GM19397 (cell line): ENCODE results near the gene ADGRF5.
"Not testable (repeated sequence)": the region's sequence is repeated elsewhere in the genome, so short reads cannot be mapped to it uniquely, and the experiment has no call there.

Source experiments
- ATAC-seq: cut with Tn5 transposase; IDR thresholded peaks from one replicate; pipeline ENCODE4 v1.9.1; 2021; ENCODE audit warnings: mild to moderate bottlenecking, moderate library complexity; ENCODE audit not compliant: unreplicated experiment

Gene ADGRF5

GRCh38 chr6:46895930-46896329 is 25.8 kb downstream of the ADGRF5 start:
- ATAC-seq, result no peak

GRCh38 chr6:46894433-46894832 is 27.3 kb downstream of the ADGRF5 start:
- no peak for ATAC-seq

- no peak for ATAC-seq
Observed at GRCh38 chr6:46893648-46894047, 28.1 kb downstream of the ADGRF5 start.

- ATAC-seq, result no peak
Observed at GRCh38 chr6:46891252-46891795, 30.4 kb downstream of the ADGRF5 start.

- no peak for ATAC-seq
Observed at GRCh38 chr6:46888578-46888977, 33.2 kb downstream of the ADGRF5 start.

- no peak for ATAC-seq
Observed at GRCh38 chr6:46888031-46888430, 33.7 kb downstream of the ADGRF5 start.

- no peak for ATAC-seq
Observed at GRCh38 chr6:46882645-46883044, 39.1 kb downstream of the ADGRF5 start.

- ATAC-seq, result no peak
Observed at GRCh38 chr6:46879003-46879402, 42.7 kb downstream of the ADGRF5 start.

- ATAC-seq, result no peak
Observed at GRCh38 chr6:46876126-46876525, 45.6 kb downstream of the ADGRF5 start.

- ATAC-seq, result no peak
Observed at GRCh38 chr6:46867411-46867810, 54.3 kb downstream of the ADGRF5 start.

- ATAC-seq, result no peak
Observed at GRCh38 chr6:46865221-46865620, 56.5 kb downstream of the ADGRF5 start.

- ATAC-seq, result no peak
Observed at GRCh38 chr6:46863791-46864190, 57.9 kb downstream of the ADGRF5 start.

- ATAC-seq, result no peak
Observed at GRCh38 chr6:46862381-46862780, 59.4 kb downstream of the ADGRF5 start.

- ATAC-seq, result not testable (repeated sequence)
Observed at GRCh38 chr6:46855966-46856365, 65.8 kb downstream of the ADGRF5 start.

GRCh38 chr6:46851576-46851975 is 70.2 kb downstream of the ADGRF5 start:
- ATAC-seq, result not testable (repeated sequence)

- no peak for ATAC-seq
Observed at GRCh38 chr6:46850792-46851191, 70.9 kb downstream of the ADGRF5 start.

- no peak for ATAC-seq
Observed at GRCh38 chr6:46849361-46849690, 72.4 kb downstream of the ADGRF5 start.

- peak; percentile 88 for ATAC-seq
Observed at GRCh38 chr6:46848684-46849360, 72.9 kb downstream of the ADGRF5 start.

- ATAC-seq, result no peak
Observed at GRCh38 chr6:46845126-46845525, 76.6 kb downstream of the ADGRF5 start.

GRCh38 chr6:46842252-46842846 is 79.4 kb downstream of the ADGRF5 start:
- ATAC-seq, result not testable (repeated sequence)

- ATAC-seq, result no peak
Observed at GRCh38 chr6:46838033-46838432, 83.7 kb downstream of the ADGRF5 start.

GRCh38 chr6:46834991-46835390 is 86.7 kb downstream of the ADGRF5 start:
- ATAC-seq, result not testable (repeated sequence)
